Measurements from ENCODE around the gene TFIP11.

GRCh38 chr22:26536056-26536761 lies 23.9 kb upstream of the TFIP11 start:
- TF ChIP-seq, protein P1, sequence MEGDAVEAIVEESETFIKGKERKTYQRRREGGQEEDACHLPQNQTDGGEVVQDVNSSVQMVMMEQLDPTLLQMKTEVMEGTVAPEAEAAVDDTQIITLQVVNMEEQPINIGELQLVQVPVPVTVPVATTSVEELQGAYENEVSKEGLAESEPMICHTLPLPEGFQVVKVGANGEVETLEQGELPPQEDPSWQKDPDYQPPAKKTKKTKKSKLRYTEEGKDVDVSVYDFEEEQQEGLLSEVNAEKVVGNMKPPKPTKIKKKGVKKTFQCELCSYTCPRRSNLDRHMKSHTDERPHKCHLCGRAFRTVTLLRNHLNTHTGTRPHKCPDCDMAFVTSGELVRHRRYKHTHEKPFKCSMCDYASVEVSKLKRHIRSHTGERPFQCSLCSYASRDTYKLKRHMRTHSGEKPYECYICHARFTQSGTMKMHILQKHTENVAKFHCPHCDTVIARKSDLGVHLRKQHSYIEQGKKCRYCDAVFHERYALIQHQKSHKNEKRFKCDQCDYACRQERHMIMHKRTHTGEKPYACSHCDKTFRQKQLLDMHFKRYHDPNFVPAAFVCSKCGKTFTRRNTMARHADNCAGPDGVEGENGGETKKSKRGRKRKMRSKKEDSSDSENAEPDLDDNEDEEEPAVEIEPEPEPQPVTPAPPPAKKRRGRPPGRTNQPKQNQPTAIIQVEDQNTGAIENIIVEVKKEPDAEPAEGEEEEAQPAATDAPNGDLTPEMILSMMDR (IDR thresholded peaks at IDR 0.05), result no peak
- no peak for TF ChIP-seq POLR2A (IDR thresholded peaks at IDR 0.05)

Measured in testis (tissue), 2 donors.